ENCODE data around the gene PCED1A. TPM values are rescaled to one million over a fixed set of nuclear protein-coding genes. Genes with fewer than 3 reads are reported as not detected.
A peak's percentile ranks its signal among the peaks of the same experiment; 100 is the strongest.

Gene PCED1A
- total and polyA plus RNA-seq, 2 of the 8 experiments (the other 6 are each of a cell fraction or from before 2014, with no cell fraction given): 13.4 to 18.9 TPM

DNA sequence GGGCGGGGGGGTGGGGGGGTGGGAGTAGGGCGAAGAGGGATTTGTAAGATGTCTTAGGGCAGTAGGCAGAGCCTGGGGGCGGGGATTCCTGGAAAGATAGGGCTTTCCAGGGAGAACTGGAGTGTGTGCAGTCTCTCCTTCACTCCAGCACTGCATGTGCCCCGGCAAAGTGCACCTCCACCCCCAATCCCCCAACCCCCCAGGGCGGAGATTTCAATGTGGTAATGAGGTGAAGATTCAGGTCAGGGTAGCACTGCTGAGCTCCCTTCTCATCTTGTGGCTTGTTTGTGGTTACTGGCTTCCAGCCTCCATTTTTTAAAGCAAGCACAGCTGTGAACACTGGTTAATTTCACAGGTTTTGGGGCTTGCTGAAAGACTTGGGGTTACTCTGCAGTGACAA lies 18.4 kb downstream of the PCED1A start:
- Histone ChIP-seq H3K18ac (ENCODE audit: extremely low read depth, low read length) (no peak overlapping the region), H3K14ac (ENCODE audit: insufficient read length) (no peak overlapping the region), H3K4me2 (ENCODE audit: insufficient read depth in 1 of 2, low read depth in 2 of 2, low read length in 2 of 2) (no peak overlapping the region; a peak in 1 of 4 replicates), H3K27ac (ENCODE audit: low read depth, low read length) (no peak overlapping the region), H3K79me1 (ENCODE audit: low read depth, low read length) (no peaks in the 10 kb centered on the region), H2AK5ac (ENCODE audit: low read depth, low read length) (no peak overlapping the region), H3K23me2 (ENCODE audit: low read depth, low read length) (peaks cover 3% of the 10 kb centered on the region; the same call in 1 of the 2 replicates), H3K36me3 (ENCODE audit: control insufficient read depth in 2 of 4, insufficient read depth in 4 of 4, low read length in 3 of 4) (0 out of 8 replicates have a peak, but pooled peaks cover 0 to 2% (median 0%) of the 10 kb centered on the region in 4 experiments), H2BK20ac (ENCODE audit: low read length) (no peak overlapping the region), H3K56ac (replicated peaks; ENCODE audit: insufficient read length, low read depth, low read length) (no peak overlapping the region), H2BK5ac (ENCODE audit: low read depth, low read length) (no peak overlapping the region), H3K9ac (replicated peaks in 1 of 4; ENCODE audit: extremely low read depth in 1 of 4, low read depth in 3 of 4, low read length in 3 of 4) (no peak overlapping the region), H2BK120ac (replicated peaks; ENCODE audit: low read depth, low read length) (no peak overlapping the region), H4K91ac (replicated peaks; ENCODE audit: insufficient read length, low read length) (no peak overlapping the region), H3K4ac (replicated peaks; ENCODE audit: insufficient read length, low read depth, low read length) (no peak overlapping the region), H2BK12ac (ENCODE audit: low read depth, low read length) (no peak overlapping the region), H4K8ac (ENCODE audit: extremely low read depth, insufficient read depth, low read length) (no peak overlapping the region), H4K5ac (ENCODE audit: insufficient read length, low read depth, low read length) (no peak overlapping the region), H4K20me1 (replicated peaks in 1 of 2; ENCODE audit: control insufficient read depth in 1 of 2, insufficient read depth in 2 of 2, low read length in 2 of 2) (no peaks in the 10 kb centered on the region), H3K23ac (ENCODE audit: insufficient read length) (no peak overlapping the region), H3K79me2 (ENCODE audit: control insufficient read depth in 1 of 2, insufficient read depth in 2 of 2, low read length in 2 of 2) (no peaks in the 10 kb centered on the region), H3K4me1 (replicated peaks in 1 of 4; ENCODE audit: control insufficient read depth in 3 of 4, insufficient read depth in 4 of 4, low read length in 3 of 4) (peaks cover 0 to 14% (median 9%) of the 10 kb centered on the region in 4 experiments; a peak in 6 of 7 replicates), H3K4me3 (ENCODE audit: extremely low read depth in 1 of 4, insufficient read depth in 2 of 4, low read depth in 3 of 4, low read length in 4 of 4) (no peak overlapping the region), H3K27me3 (replicated peaks in 1 of 4; ENCODE audit: control insufficient read depth in 3 of 4, extremely low read depth in 1 of 4, insufficient read depth in 3 of 4, low read length in 3 of 4) (peaks cover 20 to 39% (median 31%) of the 10 kb centered on the region in 4 experiments), H2AFZ (ENCODE audit: low read length) (no peak overlapping the region), H2BK15ac (ENCODE audit: low read length) (no peak overlapping the region), H3K9me3 (ENCODE audit: insufficient read depth in 2 of 2, low read depth in 1 of 2, low read length in 1 of 2) (no peaks in the 10 kb centered on the region; a peak in 1 of 4 replicates)
- ChIA-PET POLR2A (ENCODE audit: partially characterized antibody) (interaction anchor here (0.9 to 2.8 kb wide), 6 partner anchors 12 to 224 kb away, joined by 4 to 10 read pairs (median 6); partner anchors contain the start of genes CPXM1, MRPS26, PCED1A and VPS16), CTCF (ENCODE audit: partially characterized antibody) (interaction anchor here (0.7 to 1.7 kb wide), 3 partner anchors 21 to 48 kb away, joined by 3 to 4 read pairs (median 3); partner anchors contain the start of gene CPXM1)
- FAIRE-seq (no peak), DNase-seq (ENCODE audit: low read depth in 1 of 2, low spot score in 2 of 2) (peak in 1 of 2 experiments; percentile 39)
- WGBS, 2 experiments (ENCODE audit: extremely low coverage in 1 of 2, insufficient coverage in 1 of 2, insufficient read length in 1 of 2, insufficient replicate concordance in 2 of 2, low coverage in 1 of 2, low lambda C conversion rate in 2 of 2, missing lambda C conversion rate in 1 of 2): 30% methylated on average over 2 of the region's 5 CpGs; no CpG with 5 or more reads in 1 of the 2 experiments
- TF ChIP-seq ZNF274 (IDR thresholded peaks at IDR 0.05; ENCODE audit: borderline replicate concordance, extremely low read depth, low read length) (no peak), JUN (IDR thresholded peaks at IDR 0.05; ENCODE audit: low read depth, low read length) (no peak), FOSL1 (IDR thresholded peaks at IDR 0.05; ENCODE audit: insufficient read depth, low read depth, low read length) (no peak), CBX5 (IDR thresholded peaks at IDR 0.05; ENCODE audit: low read depth, low read length) (no peak), CBX8 (IDR thresholded peaks at IDR 0.05; ENCODE audit: borderline replicate concordance, low read depth, low read length) (no peak), EP300 (IDR thresholded peaks at IDR 0.05; ENCODE audit: borderline replicate concordance in 1 of 2, low read depth in 2 of 2, low read length in 2 of 2) (no peak), KDM4A (IDR thresholded peaks at IDR 0.05; ENCODE audit: low read depth, low read length, severe bottlenecking) (no peak), SP4 (IDR thresholded peaks at IDR 0.05; ENCODE audit: low read length) (no peak), CREB1 (IDR thresholded peaks at IDR 0.05) (no peak), KDM1A (IDR thresholded peaks at IDR 0.05; ENCODE audit: borderline replicate concordance, low read length) (no peak)
- TF ChIP-seq, protein P1, sequence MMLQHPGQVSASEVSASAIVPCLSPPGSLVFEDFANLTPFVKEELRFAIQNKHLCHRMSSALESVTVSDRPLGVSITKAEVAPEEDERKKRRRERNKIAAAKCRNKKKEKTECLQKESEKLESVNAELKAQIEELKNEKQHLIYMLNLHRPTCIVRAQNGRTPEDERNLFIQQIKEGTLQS (IDR thresholded peaks at IDR 0.05; ENCODE audit: insufficient read depth, low read depth, low read length): no peak
- TF ChIP-seq, protein P2, sequence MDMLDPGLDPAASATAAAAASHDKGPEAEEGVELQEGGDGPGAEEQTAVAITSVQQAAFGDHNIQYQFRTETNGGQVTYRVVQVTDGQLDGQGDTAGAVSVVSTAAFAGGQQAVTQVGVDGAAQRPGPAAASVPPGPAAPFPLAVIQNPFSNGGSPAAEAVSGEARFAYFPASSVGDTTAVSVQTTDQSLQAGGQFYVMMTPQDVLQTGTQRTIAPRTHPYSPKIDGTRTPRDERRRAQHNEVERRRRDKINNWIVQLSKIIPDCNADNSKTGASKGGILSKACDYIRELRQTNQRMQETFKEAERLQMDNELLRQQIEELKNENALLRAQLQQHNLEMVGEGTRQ (IDR thresholded peaks at IDR 0.05; ENCODE audit: low read length): no peak

Measured in H1 (cell line).